Kidney epithelial cell (primary cell): ENCODE measurements around the gene ADM5. TPM values are rescaled to one million over a fixed set of nuclear protein-coding genes. Genes with fewer than 3 reads are reported as not detected.

Source experiments
- DNase-seq: peaks from one replicate; pipeline ENCODE4 v3.0.0-alpha.2; 2010; ENCODE audit warnings: low read depth
- H3K27me3 ChIP-seq: 2 replicates; pipeline ENCODE4 v1.6.0; 2011; ENCODE audit warnings: low read length; ENCODE audit not compliant: control insufficient read depth, insufficient read depth
- H3K36me3 ChIP-seq: 2 replicates; pipeline ENCODE4 v1.5.1; 2011; ENCODE audit warnings: low read length; ENCODE audit not compliant: control insufficient read depth, insufficient read depth
- H3K4me3 ChIP-seq: 2 replicates; pipeline ENCODE4 v1.5.1; 2011; ENCODE audit warnings: low read depth, mild to moderate bottlenecking, control low read depth, low read length
- total RNA-seq: library from RNA; depleted of rRNA; stranded (reverse); fragments of >200 nt; gene quantifications from 2 replicates; pipeline ENCODE4 v1.2.3, GENCODE V29; 2015
- TF ChIP-seq, protein P1 (sequence below): IDR thresholded peaks from 2 replicates; pipeline ENCODE4 v1.5.1; 2011; ENCODE audit warnings: mild to moderate bottlenecking, moderate library complexity, low read length, control low read depth, inconsistent platforms; ENCODE audit not compliant: insufficient read depth, poor library complexity, severe bottlenecking

Gene ADM5
- total RNA-seq, 1 donor from 2014 or later, result 1.0 TPM

DNA sequence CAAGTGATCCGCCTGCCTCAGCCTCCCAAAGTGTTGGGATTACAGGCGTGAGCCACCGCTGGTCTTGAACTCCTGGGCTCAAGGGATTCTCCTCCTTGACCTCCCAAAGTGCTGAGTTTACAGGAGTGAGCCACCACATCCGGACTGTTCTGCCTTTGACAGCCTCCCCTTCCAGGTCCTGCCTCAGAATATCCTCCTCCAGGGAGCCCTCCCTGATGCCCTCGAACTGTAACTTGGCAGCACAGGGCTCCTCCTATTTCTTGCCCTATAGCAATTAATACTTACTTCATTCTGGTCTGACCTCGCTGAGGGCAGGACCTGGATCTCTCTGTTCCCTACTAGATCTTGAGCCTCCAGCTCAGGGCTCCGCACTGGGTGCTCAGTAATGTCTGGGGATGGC is 7.5 kb downstream of the ADM5 start:
- no peak for DNase-seq
- TF ChIP-seq, protein P1, sequence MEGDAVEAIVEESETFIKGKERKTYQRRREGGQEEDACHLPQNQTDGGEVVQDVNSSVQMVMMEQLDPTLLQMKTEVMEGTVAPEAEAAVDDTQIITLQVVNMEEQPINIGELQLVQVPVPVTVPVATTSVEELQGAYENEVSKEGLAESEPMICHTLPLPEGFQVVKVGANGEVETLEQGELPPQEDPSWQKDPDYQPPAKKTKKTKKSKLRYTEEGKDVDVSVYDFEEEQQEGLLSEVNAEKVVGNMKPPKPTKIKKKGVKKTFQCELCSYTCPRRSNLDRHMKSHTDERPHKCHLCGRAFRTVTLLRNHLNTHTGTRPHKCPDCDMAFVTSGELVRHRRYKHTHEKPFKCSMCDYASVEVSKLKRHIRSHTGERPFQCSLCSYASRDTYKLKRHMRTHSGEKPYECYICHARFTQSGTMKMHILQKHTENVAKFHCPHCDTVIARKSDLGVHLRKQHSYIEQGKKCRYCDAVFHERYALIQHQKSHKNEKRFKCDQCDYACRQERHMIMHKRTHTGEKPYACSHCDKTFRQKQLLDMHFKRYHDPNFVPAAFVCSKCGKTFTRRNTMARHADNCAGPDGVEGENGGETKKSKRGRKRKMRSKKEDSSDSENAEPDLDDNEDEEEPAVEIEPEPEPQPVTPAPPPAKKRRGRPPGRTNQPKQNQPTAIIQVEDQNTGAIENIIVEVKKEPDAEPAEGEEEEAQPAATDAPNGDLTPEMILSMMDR, result no peak
- peaks cover 10% of the 10 kb centered on the region for H3K27me3 ChIP-seq
- H3K36me3 ChIP-seq, result no peaks in the 10 kb centered on the region
- H3K4me3 ChIP-seq, result no peak overlapping the region

DNA sequence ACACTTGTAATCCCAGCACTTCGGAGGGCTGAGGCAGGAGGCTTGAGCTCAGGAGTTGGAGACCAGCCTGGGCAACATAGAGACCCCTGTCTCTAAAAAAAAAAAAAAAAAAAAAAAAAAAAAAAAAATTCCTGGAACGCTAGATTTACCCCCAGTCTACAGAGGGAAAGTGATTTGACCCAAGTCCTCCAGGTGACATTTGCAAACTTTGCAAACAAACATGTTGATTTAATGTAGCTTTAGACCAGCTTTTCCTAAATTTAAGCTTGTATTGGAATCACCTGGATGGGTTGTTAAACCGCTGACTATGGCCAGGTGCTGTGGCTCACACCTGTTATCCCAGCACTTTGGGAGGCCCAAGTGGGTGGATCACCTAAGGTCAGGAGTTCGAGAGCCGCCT is 10.0 kb downstream of the ADM5 start:
- Histone ChIP-seq H3K36me3 (no peaks in the 10 kb centered on the region), H3K4me3 (no peak overlapping the region), H3K27me3 (peaks cover 10% of the 10 kb centered on the region)
- no peak for DNase-seq
- TF ChIP-seq, protein P1, result no peak

DNA sequence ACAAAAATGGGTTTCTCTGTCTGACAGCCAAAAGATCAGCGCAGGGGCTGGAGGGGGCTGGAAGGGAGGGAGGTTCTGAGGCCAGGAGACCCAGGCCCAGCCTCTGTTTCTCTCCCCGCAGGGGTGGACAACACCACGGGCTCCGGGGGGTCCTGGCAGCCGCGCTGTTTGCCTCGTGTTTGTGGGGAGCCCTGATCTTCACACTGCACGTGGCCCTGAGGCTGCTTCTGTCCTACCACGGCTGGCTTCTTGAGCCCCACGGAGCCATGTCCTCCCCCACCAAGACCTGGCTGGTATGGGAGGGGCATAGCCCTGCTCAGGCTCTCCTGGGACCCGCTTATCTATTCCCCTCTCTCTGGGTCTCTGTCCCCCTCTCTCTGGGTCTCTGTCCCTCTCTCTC is 11.2 kb downstream of the ADM5 start:
- TF ChIP-seq, protein P1, result no peak
- H3K4me3 ChIP-seq, result no peak overlapping the region
- peaks cover 10% of the 10 kb centered on the region for H3K27me3 ChIP-seq
- H3K36me3 ChIP-seq, result no peaks in the 10 kb centered on the region
- DNase-seq, result no peak

DNA sequence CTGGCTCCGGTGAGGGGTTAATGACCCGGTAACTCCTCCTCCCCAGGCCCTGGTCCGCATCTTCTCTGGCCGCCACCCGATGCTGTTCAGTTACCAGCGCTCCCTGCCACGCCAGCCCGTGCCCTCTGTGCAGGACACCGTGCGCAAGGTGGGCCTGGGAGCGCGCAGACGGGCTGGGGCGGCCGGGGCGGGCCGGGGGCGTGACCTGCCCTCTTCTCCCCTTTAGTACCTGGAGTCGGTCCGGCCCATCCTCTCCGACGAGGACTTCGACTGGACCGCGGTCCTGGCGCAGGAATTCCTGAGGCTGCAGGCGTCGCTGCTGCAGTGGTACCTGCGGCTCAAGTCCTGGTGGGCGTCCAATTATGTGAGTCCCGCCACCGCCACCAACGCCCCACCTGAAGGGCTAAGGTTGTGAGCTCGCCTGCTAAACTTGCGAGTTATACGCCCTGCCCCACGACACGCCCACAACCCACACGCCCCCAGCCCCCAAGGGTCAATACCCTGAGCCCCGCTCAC is 11.9 kb downstream of the ADM5 start:
- Histone ChIP-seq H3K27me3 (peaks cover 10% of the 10 kb centered on the region), H3K36me3 (no peaks in the 10 kb centered on the region), H3K4me3 (no peak overlapping the region)
- TF ChIP-seq, protein P1, result no peak
- no peak for DNase-seq

DNA sequence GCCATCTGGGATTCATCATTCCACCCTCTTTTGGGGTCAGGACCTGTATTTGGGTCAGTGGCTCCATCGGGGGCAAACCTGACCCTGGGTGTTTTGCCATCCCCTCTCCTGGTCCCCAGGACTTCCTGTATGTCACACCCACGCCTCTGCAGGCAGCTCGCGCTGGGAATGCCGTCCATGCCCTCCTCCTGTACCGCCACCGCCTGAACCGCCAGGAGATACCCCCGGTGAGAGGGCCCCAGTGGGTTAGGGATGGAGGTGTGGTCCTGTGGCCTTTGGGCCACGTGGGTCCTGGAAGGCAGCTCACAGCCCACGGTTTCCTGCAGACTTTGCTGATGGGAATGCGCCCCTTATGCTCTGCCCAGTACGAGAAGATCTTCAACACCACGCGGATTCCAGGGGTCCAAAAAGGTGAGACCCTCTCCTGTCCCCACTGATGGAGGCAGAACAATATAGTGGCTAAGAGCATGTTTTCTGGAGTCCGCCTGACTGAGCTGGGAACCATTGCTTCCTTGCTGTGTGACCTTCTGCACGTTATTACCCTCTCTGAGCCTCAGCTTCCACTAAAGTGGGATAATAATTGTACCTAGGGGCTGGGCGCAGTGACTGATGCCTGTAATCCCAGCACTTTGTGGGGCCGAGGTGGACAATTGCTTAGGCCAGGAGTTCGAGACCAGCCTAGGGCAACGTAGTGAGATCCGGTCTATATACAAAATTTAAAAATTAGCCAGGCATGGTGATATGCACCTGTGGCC is 15.7 kb downstream of the ADM5 start:
- no peak overlapping the region for H3K4me3 ChIP-seq
- H3K36me3 ChIP-seq, result no peaks in the 10 kb centered on the region
- peaks cover 10% of the 10 kb centered on the region for H3K27me3 ChIP-seq
- TF ChIP-seq, protein P1, result no peak
- DNase-seq, result no peak

DNA sequence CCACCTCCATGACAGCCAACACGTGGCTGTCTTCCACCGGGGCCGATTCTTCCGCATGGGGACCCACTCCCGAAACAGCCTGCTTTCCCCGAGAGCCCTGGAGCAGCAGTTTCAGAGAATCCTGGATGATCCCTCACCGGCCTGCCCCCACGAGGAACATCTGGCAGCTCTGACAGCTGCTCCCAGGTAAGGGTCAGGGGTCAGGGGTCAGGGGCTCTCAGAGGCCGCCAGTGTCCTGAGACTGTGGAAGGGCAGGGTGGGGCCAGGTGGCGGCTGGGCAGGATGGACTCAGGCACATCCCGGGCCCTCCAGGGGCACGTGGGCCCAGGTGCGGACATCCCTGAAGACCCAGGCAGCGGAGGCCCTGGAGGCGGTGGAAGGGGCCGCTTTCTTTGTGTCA is 16.5 kb downstream of the ADM5 start:
- no peak overlapping the region for H3K4me3 ChIP-seq
- H3K36me3 ChIP-seq, result no peaks in the 10 kb centered on the region
- peaks cover 6% of the 10 kb centered on the region for H3K27me3 ChIP-seq
- TF ChIP-seq, protein P1, result no peak
- DNase-seq, result no peak
